ENCODE data around the gene PCTP. TPM values are rescaled to one million over a fixed set of nuclear protein-coding genes. Genes with fewer than 3 reads are reported as not detected.
A peak's percentile ranks its signal among the peaks of the same experiment; 100 is the strongest.

Gene PCTP
- 10 to 100 TPM; 20.8 to 25.0 (median 23.9) TPM for total RNA-seq
- polyA plus RNA-seq, result 10 to 100 TPM; 28.9 to 64.7 (median 45.0) TPM

DNA sequence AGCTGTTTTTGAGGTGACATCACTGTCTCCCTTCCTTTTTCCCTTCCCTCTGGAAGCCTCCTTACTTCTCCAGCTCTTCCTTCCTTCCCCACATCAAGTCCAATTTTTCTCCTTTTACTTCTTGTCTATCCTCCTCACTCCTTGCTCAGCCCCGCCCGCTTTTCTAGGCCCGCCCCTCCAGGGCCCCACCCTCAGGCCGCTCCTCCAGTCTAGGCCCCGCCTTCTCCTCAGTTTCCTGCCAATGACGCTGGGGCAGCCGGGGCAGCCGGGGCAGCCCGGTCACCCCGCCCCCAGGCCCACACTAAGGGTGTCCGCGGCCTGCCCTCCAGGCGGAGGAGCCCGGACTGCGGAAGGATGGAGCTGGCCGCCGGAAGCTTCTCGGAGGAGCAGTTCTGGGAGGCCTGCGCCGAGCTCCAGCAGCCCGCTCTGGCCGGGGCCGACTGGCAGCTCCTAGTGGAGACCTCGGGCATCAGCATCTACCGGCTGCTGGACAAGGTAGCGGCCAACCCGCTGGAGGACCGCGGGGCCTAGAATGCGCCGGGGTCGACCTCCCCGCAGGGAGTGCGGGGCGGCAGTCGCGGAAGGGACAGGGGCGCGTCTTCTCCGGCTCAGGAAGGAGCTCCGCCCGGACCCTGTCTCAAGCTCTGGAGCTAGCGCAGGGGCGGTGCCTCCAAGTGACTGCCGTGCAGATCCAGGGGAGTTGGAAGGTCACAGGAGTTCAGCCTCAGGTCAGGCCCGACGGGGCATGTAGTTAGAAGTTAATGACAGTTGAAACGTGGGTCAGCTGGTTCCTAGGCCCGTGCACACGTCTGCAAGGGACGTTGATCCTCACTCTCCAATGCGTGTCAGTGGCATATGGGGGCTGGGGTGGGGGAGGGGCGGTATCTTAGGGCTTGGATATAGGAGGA is at the start of gene PCTP:
Gene PCTP, plus strand, starts transcription at position 302 of the 908 bp plus-strand sequence. Its CDS starts 53 bp downstream, at position 355.
- 1% methylated on average over 53 of the region's 53 CpGs for WGBS, 2 donors
- intact Hi-C loops (cut with DNase I), result no loop called here
- Histone ChIP-seq H3K27me3 (no peaks in the 10 kb centered on the region), H3K4me1 (peaks cover 0 to 31% (median 24%) of the 10 kb centered on the region in 4 donors), H3K36me3 (peaks cover 0 to 8% (median 3%) of the 10 kb centered on the region in 4 donors), H3K9me3 (no peaks in the 10 kb centered on the region), H3K4me3 (peak within 1 kb of the TSS; percentile 74 to 75 (median 74)), H3K27ac (peak within 1 kb of the TSS; percentile 88 to 91 (median 90))
- DNase-seq, result peak; percentile 97
- TF ChIP-seq POLR2A (IDR thresholded peaks at IDR 0.05), result peak; percentile 85 to 88
- TF ChIP-seq POLR2AphosphoS5 (IDR thresholded peaks at IDR 0.05), result peak; percentile 83 to 97 (median 91)
- no peak for TF ChIP-seq EP300 (IDR thresholded peaks at IDR 0.05)
- peak in 3 of 4 experiments; percentile 11 to 62 (median 26) for TF ChIP-seq CTCF (IDR thresholded peaks at IDR 0.05)

DNA sequence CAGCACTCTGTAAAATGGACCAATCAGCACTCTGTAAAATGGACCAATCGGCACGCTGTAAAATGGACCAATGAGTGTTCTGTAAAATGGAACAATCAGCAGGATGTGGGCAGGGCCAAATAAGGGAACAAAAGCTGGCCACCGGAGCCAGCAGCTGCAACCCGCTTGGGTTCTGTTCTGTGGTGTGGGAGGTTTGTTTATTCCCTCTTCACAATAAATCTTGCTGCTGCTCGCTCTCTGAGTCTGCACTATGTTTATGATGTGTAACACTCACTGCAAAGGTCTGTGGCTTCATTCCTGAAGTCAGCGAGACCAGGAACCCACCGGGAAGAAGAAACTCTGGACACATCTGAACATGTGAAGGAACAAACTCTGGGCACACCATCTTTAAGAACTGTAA is 48.7 kb upstream of the PCTP start:
- DNase-seq, result peak; percentile 72
- Histone ChIP-seq H3K27ac (peak overlapping the region in 2 of 4 donors; percentile 12 to 13), H3K27me3 (no peaks in the 10 kb centered on the region), H3K36me3 (no peaks in the 10 kb centered on the region), H3K4me1 (peaks cover 0 to 7% (median 6%) of the 10 kb centered on the region in 4 donors), H3K4me3 (no peak overlapping the region), H3K9me3 (peaks cover 0 to 4% (median under 1%) of the 10 kb centered on the region in 4 donors)
- intact Hi-C loops (cut with DNase I), result no loop called here
- TF ChIP-seq EP300 (IDR thresholded peaks at IDR 0.05) (no peak), POLR2A (IDR thresholded peaks at IDR 0.05) (no peak), CTCF (IDR thresholded peaks at IDR 0.05) (no peak), POLR2AphosphoS5 (IDR thresholded peaks at IDR 0.05) (peak in 1 of 4 donors; percentile 42)
- WGBS, 2 donors, result 70 to 75% methylated on average over 7 of the region's 7 CpGs

DNA sequence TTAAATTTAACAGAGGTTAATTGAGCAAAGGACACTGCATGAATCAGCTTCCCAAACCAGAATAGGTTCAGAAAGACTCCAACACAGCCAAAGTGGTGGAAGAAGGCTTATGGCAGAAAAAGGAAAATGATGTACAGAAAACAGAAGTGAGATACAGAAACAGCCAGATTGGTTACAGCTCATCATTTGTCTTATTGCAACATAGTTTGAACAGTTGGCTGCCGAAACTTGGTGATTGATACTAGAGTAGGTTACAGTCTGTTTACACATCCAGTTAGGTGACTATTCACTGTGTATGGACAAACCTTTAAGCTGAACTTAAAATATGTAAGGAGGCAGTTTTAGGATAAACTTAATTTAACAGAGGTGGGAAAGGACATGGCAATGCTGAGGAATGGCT is 46.5 kb upstream of the PCTP start:
- WGBS, 2 donors, result 47 to 67% methylated on average over 1 of the region's 1 CpG
- no peak for DNase-seq
- Histone ChIP-seq H3K9me3 (peaks cover 0 to 4% (median under 1%) of the 10 kb centered on the region in 4 donors), H3K27ac (no peak overlapping the region), H3K27me3 (no peaks in the 10 kb centered on the region), H3K4me1 (peaks cover 0 to 16% (median 13%) of the 10 kb centered on the region in 4 donors), H3K4me3 (no peak overlapping the region), H3K36me3 (no peaks in the 10 kb centered on the region)
- TF ChIP-seq EP300 (IDR thresholded peaks at IDR 0.05) (no peak), POLR2AphosphoS5 (IDR thresholded peaks at IDR 0.05) (no peak), CTCF (IDR thresholded peaks at IDR 0.05) (no peak), POLR2A (IDR thresholded peaks at IDR 0.05) (no peak)
- intact Hi-C loops (cut with DNase I), result no loop called here

GRCh38 chr17:55705847-55706246 is 45.0 kb upstream of the PCTP start:
- intact Hi-C loops (cut with DNase I), result no loop called here
- H3K9me3 ChIP-seq, result peaks cover 0 to 4% (median under 1%) of the 10 kb centered on the region in 4 donors
- H3K4me1 ChIP-seq, result peaks cover 0 to 27% (median 24%) of the 10 kb centered on the region in 4 donors
- no peak for DNase-seq
- TF ChIP-seq POLR2A (IDR thresholded peaks at IDR 0.05) (no peak), CTCF (IDR thresholded peaks at IDR 0.05) (no peak), EP300 (IDR thresholded peaks at IDR 0.05) (no peak), POLR2AphosphoS5 (IDR thresholded peaks at IDR 0.05) (no peak)
- H3K4me3 ChIP-seq, result no peak overlapping the region
- H3K27ac ChIP-seq, result no peak overlapping the region
- H3K36me3 ChIP-seq, result no peaks in the 10 kb centered on the region
- H3K27me3 ChIP-seq, result no peaks in the 10 kb centered on the region
